SK-N-SH treated with all-trans-retinoic acid at 6 μM for 48 hours (cell line): ENCODE measurements around the gene PAFAH1B1.

ENCODE experiments used
- ATAC-seq: fragments of 200-7000 bp; cut with Tn5 transposase; 3 replicates; pipeline ENCODE4 v1.9.1; 2020; ENCODE audit warnings: mild to moderate bottlenecking, moderate library complexity
- BACH2 ChIP-seq: fragments of 250-450 bp; sonication (Bioruptor Pico); IDR thresholded peaks from 2 replicates; pipeline ENCODE4 v1.9.0; 2021; ENCODE audit warnings: mild to moderate bottlenecking, borderline replicate concordance
- CSDC2 ChIP-seq: fragments of 250-450 bp; sonication (Bioruptor Pico); IDR thresholded peaks from 2 replicates; pipeline ENCODE4 v1.5.0; 2020; ENCODE audit warnings: mild to moderate bottlenecking, moderate library complexity
- CSRNP3 ChIP-seq: fragments of 250-450 bp; sonication (Bioruptor Pico); IDR thresholded peaks from 2 replicates; pipeline ENCODE4 v1.5.1; 2021; ENCODE audit warnings: mild to moderate bottlenecking, moderate library complexity
- ESRRG ChIP-seq: fragments of 250-450 bp; sonication (Bioruptor Pico); IDR thresholded peaks from 2 replicates; pipeline ENCODE4 v1.6.1; 2021; ENCODE audit warnings: mild to moderate bottlenecking
- GLIS3 ChIP-seq: fragments of 250-450 bp; sonication (Bioruptor Pico); IDR thresholded peaks from 2 replicates; pipeline ENCODE4 v1.5.0; 2020; ENCODE audit warnings: mild to moderate bottlenecking, moderate library complexity
- ISL1 ChIP-seq: fragments of 250-450 bp; sonication (Bioruptor Pico); IDR thresholded peaks from 2 replicates; pipeline ENCODE4 v2.1.2; 2022; ENCODE audit warnings: mild to moderate bottlenecking, moderate library complexity
- OSR1 ChIP-seq: fragments of 250-450 bp; sonication (Bioruptor Pico); IDR thresholded peaks from 2 replicates; pipeline ENCODE4 v1.8.0; 2022; ENCODE audit warnings: moderate library complexity, mild to moderate bottlenecking, inconsistent platforms
- PATZ1 ChIP-seq: fragments of 250-450 bp; sonication (Bioruptor Pico); IDR thresholded peaks from 2 replicates; pipeline ENCODE4 v1.8.0; 2020; ENCODE audit warnings: mild to moderate bottlenecking, moderate library complexity, borderline replicate concordance
- PPARA ChIP-seq: fragments of 250-450 bp; sonication (Bioruptor Pico); IDR thresholded peaks from 2 replicates; pipeline ENCODE4 v1.5.0; 2020; ENCODE audit warnings: mild to moderate bottlenecking, borderline replicate concordance
- RARB ChIP-seq: fragments of 250-450 bp; sonication (Bioruptor Pico); IDR thresholded peaks from 2 replicates; pipeline ENCODE4 v1.8.0; 2021; ENCODE audit warnings: mild to moderate bottlenecking, moderate library complexity
- SNAI2 ChIP-seq: fragments of 250-450 bp; sonication (Bioruptor Pico); IDR thresholded peaks from 2 replicates; pipeline ENCODE4 v1.5.0; 2020; ENCODE audit warnings: mild to moderate bottlenecking, moderate library complexity
- TCF4 ChIP-seq: fragments of 250-450 bp; sonication (Bioruptor Pico); IDR thresholded peaks from 2 replicates; pipeline ENCODE4 v1.8.0; 2021; ENCODE audit warnings: mild to moderate bottlenecking, moderate library complexity, borderline replicate concordance
- TOX ChIP-seq: fragments of 250-450 bp; sonication (Bioruptor Pico); IDR thresholded peaks from 2 replicates; pipeline ENCODE4 v1.8.0; 2021; ENCODE audit warnings: mild to moderate bottlenecking, moderate library complexity, borderline replicate concordance
- TSHZ2 ChIP-seq: fragments of 250-450 bp; sonication (Bioruptor Pico); IDR thresholded peaks from 2 replicates; pipeline ENCODE4 v1.5.0; 2020; ENCODE audit warnings: mild to moderate bottlenecking, moderate library complexity
- ZFP3 ChIP-seq: fragments of 250-450 bp; sonication (Bioruptor Pico); IDR thresholded peaks from 2 replicates; pipeline ENCODE4 v1.5.0; 2020; ENCODE audit warnings: mild to moderate bottlenecking, moderate library complexity
- ZFP30 ChIP-seq: fragments of 450-650 bp; formaldehyde crosslinking; IDR thresholded peaks from 2 replicates; pipeline ENCODE4 v1.5.0; 2022; ENCODE audit warnings: mild to moderate bottlenecking, moderate library complexity
- ZNF565 ChIP-seq: fragments of 450-650 bp; formaldehyde crosslinking; conservative IDR thresholded peaks from 2 replicates; pipeline ENCODE4 v1.5.0; 2020; ENCODE audit warnings: low read depth, mild to moderate bottlenecking, moderate library complexity
- ZNF70 ChIP-seq: fragments of 450-650 bp; formaldehyde crosslinking; IDR thresholded peaks from 2 replicates; pipeline ENCODE4 v1.5.0; 2020; ENCODE audit warnings: mild to moderate bottlenecking, moderate library complexity
- ZNF8 ChIP-seq: fragments of 450-650 bp; formaldehyde crosslinking; IDR thresholded peaks from 2 replicates; pipeline ENCODE4 v1.5.0; 2020; ENCODE audit warnings: mild to moderate bottlenecking, moderate library complexity
- TF ChIP-seq, protein P1 (sequence below): fragments of 250-450 bp; sonication (Bioruptor Pico); IDR thresholded peaks from 2 replicates; pipeline ENCODE4 v1.5.1; 2020; ENCODE audit warnings: low read depth, mild to moderate bottlenecking, moderate library complexity
- TF ChIP-seq, protein P2 (sequence below): fragments of 250-450 bp; sonication (Bioruptor Pico); IDR thresholded peaks from 2 replicates; pipeline ENCODE4 v1.8.0; 2021; ENCODE audit warnings: low read depth, mild to moderate bottlenecking, moderate library complexity, borderline replicate concordance

PAFAH1B1 gene

DNA sequence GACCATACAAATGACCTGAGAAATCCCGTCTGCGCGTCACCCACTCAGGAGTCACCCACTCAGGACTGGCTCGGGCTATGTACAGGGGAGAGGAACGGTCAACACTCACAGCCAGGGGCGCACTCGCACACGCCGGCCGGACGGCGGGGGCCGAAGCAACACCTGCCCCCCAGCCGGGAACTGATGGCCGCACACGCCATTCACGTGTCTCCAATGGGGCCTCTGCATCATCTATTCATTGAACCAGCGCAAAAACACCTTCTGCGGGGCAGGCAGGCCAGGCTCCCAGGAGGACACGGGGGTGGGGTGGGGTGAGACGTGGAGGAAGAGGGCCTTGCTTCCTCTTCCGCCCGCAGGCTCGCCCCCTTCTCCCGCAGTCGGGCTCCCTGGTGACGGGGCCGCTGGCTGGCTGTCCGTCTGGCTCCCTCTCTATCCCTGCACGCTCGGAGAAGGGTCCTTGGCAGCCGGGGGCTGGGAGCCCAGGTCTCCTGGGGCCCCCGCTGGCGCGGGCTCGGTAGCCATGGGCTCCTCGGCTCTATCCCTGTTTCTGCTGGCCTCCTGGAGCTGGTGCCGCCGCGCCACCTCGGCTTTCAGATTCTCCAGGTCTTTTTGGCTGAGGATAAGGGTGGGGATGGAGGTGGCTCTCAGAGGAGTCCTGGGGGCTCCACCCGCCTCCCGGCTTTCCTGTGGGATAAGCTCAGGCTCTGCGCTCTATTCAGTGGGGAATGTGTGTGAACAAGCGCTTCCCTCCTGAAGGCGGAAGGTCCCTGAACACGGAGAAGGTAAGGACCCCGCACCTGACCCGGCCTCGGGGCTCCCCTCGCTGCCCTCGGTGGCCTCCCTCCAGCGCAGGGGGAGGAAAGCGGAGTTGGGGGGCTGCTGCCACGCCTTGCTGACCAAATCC is 97.0 kb downstream of the PAFAH1B1 start:
- ATAC-seq: no peak; the same call in 2 of the 3 replicates
- TF ChIP-seq TOX (CRISPR knock-in tag) (no peak), BACH2 (CRISPR knock-in tag) (no peak), TCF4 (CRISPR knock-in tag) (no peak), PPARA (CRISPR knock-in tag) (no peak), ZFP3 (CRISPR knock-in tag) (no peak), PATZ1 (no peak)
- TF ChIP-seq, all 23 proteins: peak for 0

DNA sequence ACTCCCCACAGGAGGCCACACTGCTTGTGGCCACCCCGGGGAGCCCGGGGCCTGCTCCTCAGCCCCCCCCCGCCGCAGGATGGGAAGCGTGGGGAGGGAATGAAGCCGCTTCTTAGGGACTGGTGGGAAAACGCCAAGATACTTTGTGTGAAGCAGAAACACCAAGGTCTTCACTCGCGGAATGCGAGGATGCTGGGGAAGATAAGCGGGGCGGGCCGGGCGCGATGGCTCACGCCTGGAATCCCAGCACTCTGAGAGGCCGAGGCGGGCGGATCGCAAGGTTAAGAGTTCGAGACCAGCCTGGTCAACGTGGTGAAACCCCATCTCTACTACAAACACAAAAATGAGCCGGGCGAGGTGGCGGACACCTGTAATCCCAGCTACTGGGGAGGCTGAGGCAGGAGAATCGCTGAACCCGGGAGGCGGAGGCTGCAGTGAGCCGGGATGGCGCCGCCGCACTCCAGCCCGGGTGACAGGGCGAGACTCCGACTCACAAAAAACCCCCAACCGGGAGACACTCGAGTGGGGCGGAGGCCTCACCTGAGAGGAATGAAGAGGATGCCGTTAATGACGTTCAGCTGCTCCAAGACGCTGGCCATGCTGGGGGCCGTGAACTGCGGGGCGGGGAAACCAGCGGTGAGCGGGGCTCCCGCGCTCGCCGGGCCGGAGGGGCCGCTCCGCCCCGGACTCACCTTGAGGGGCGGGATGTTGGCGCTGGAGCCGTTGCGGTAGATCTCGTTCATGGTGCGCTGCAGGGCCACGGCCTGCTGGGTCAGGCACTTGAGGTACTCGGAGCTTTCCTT is 97.8 kb downstream of the PAFAH1B1 start:
- TF ChIP-seq, protein P1, sequence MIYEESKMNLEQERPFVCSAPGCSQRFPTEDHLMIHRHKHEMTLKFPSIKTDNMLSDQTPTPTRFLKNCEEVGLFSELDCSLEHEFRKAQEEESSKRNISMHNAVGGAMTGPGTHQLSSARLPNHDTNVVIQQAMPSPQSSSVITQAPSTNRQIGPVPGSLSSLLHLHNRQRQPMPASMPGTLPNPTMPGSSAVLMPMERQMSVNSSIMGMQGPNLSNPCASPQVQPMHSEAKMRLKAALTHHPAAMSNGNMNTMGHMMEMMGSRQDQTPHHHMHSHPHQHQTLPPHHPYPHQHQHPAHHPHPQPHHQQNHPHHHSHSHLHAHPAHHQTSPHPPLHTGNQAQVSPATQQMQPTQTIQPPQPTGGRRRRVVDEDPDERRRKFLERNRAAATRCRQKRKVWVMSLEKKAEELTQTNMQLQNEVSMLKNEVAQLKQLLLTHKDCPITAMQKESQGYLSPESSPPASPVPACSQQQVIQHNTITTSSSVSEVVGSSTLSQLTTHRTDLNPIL (CRISPR knock-in tag): no peak
- no peak for TF ChIP-seq CSDC2 (CRISPR knock-in tag)
- TF ChIP-seq TOX (CRISPR knock-in tag): no peak
- no peak for TF ChIP-seq TCF4 (CRISPR knock-in tag)
- TF ChIP-seq OSR1: no peak
- no peak for TF ChIP-seq GLIS3 (CRISPR knock-in tag)
- no peak for TF ChIP-seq CSRNP3 (CRISPR knock-in tag)
- TF ChIP-seq, protein P2, sequence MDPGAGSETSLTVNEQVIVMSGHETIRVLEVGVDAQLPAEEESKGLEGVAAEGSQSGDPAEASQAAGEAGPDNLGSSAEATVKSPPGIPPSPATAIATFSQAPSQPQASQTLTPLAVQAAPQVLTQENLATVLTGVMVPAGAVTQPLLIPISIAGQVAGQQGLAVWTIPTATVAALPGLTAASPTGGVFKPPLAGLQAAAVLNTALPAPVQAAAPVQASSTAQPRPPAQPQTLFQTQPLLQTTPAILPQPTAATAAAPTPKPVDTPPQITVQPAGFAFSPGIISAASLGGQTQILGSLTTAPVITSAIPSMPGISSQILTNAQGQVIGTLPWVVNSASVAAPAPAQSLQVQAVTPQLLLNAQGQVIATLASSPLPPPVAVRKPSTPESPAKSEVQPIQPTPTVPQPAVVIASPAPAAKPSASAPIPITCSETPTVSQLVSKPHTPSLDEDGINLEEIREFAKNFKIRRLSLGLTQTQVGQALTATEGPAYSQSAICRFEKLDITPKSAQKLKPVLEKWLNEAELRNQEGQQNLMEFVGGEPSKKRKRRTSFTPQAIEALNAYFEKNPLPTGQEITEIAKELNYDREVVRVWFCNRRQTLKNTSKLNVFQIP (CRISPR knock-in tag): no peak
- TF ChIP-seq ZNF8: no peak
- no peak for TF ChIP-seq PPARA (CRISPR knock-in tag)
- TF ChIP-seq TSHZ2 (CRISPR knock-in tag): no peak
- no peak for TF ChIP-seq ISL1 (CRISPR knock-in tag)
- no peak for TF ChIP-seq BACH2 (CRISPR knock-in tag)
- no peak for TF ChIP-seq ZNF565 (CRISPR knock-in tag)
- no peak for TF ChIP-seq SNAI2 (CRISPR knock-in tag)
- TF ChIP-seq ESRRG (CRISPR knock-in tag): no peak
- TF ChIP-seq ZNF70 (CRISPR knock-in tag): no peak
- TF ChIP-seq RARB: no peak
- TF ChIP-seq ZFP30 (CRISPR knock-in tag): no peak
- ATAC-seq: no peak
